GM23338 (cell line): ENCODE measurements around the gene ZNF217. TPM values are rescaled to one million over a fixed set of nuclear protein-coding genes. Genes with fewer than 3 reads are reported as not detected.

Experiments used
- ATAC-seq: fragments of 200-7000 bp; cut with Tn5 transposase; 3 replicates; pipeline ENCODE4 v1.9.1; 2020
- DNase-seq: peaks from one replicate; pipeline ENCODE4 v3.0.0-alpha.2; 2015; ENCODE audit warnings: low spot score
- H2AFZ ChIP-seq: fragments of 200-600 bp; sonication (generic); 2 replicates; pipeline ENCODE4 v1.8.0; 2016; ENCODE audit warnings: antibody characterized with exemption, mild to moderate bottlenecking, moderate library complexity
- H3F3A ChIP-seq: fragments of 200-600 bp; sonication (generic); replicated peaks from 2 replicates; pipeline ENCODE4 v1.8.0; 2017; ENCODE audit warnings: antibody characterized with exemption, mixed run types, low read depth
- H3K27ac ChIP-seq: fragments of 200-600 bp; sonication (generic); 2 replicates; pipeline ENCODE4 v1.6.1; 2016; ENCODE audit warnings: low read depth
- H3K27me3 ChIP-seq: fragments of 200-600 bp; sonication (generic); 2 replicates; pipeline ENCODE4 v1.8.0; 2016; ENCODE audit warnings: mild to moderate bottlenecking, mixed run types, moderate library complexity; ENCODE audit not compliant: insufficient read depth
- H3K36me3 ChIP-seq: fragments of 200-600 bp; sonication (generic); 2 replicates; pipeline ENCODE4 v1.8.0; 2016; ENCODE audit warnings: mild to moderate bottlenecking; ENCODE audit not compliant: insufficient read depth
- H3K4me1 ChIP-seq: fragments of 200-600 bp; sonication (generic); 2 replicates; pipeline ENCODE4 v1.8.0; 2016; ENCODE audit warnings: mild to moderate bottlenecking, moderate library complexity; ENCODE audit not compliant: insufficient read depth
- H3K4me2 ChIP-seq: fragments of 200-600 bp; sonication (generic); 2 replicates; pipeline ENCODE4 v1.7.1; 2017; ENCODE audit warnings: mixed run types
- H3K4me3 ChIP-seq: fragments of 200-600 bp; sonication (generic); 2 replicates; pipeline ENCODE4 v1.6.1; 2016; ENCODE audit warnings: mixed run types
- H3K79me2 ChIP-seq: fragments of 200-600 bp; sonication (generic); replicated peaks from 2 replicates; pipeline ENCODE4 v1.8.0; 2017; ENCODE audit warnings: mild to moderate bottlenecking; ENCODE audit not compliant: insufficient read depth
- H3K9me2 ChIP-seq: fragments of 200-600 bp; sonication (generic); 2 replicates; pipeline ENCODE4 v1.8.0; 2017; ENCODE audit not compliant: insufficient read depth
- H4K20me1 ChIP-seq: fragments of 200-600 bp; sonication (generic); replicated peaks from 2 replicates; pipeline ENCODE4 v1.8.0; 2017; ENCODE audit warnings: mild to moderate bottlenecking; ENCODE audit not compliant: insufficient read depth
- H3K27ac Mint-ChIP-seq: 2 replicates; pipeline ENCODE4 v1.8.0; 2020; ENCODE audit warnings: inconsistent platforms, mild to moderate bottlenecking, moderate library complexity, mixed read lengths
- H3K27me3 Mint-ChIP-seq: 3 replicates; pipeline ENCODE4 v1.8.0; 2022; ENCODE audit warnings: low read depth, mild to moderate bottlenecking, moderate library complexity, mixed read lengths, inconsistent platforms; ENCODE audit not compliant: insufficient read depth, poor library complexity
- H3K36me3 Mint-ChIP-seq: 3 replicates; pipeline ENCODE4 v1.8.0; 2021; ENCODE audit warnings: low read depth, mild to moderate bottlenecking, inconsistent platforms, moderate library complexity, mixed read lengths
- H3K4me1 Mint-ChIP-seq: 3 replicates; pipeline ENCODE4 v1.8.0; 2020; ENCODE audit warnings: mild to moderate bottlenecking, inconsistent platforms, mixed read lengths
- H3K4me3 Mint-ChIP-seq: 3 replicates; pipeline ENCODE4 v1.8.0; 2021; ENCODE audit warnings: moderate library complexity, mild to moderate bottlenecking, inconsistent platforms, mixed read lengths
- H3K9me3 Mint-ChIP-seq: 3 replicates; pipeline ENCODE4 v1.8.0; 2020; ENCODE audit warnings: moderate library complexity, mild to moderate bottlenecking, inconsistent platforms, mixed read lengths
- CREB1 ChIP-seq: fragments of 250-450 bp; sonication (Bioruptor Pico); IDR thresholded peaks from 2 replicates; pipeline ENCODE4 v1.5.0; 2020; ENCODE audit warnings: low read depth, mild to moderate bottlenecking, moderate library complexity
- CTCF ChIP-seq, 2 experiments: fragments of 200-600 bp in 1 of 2; sonication (generic) in 1 of 2; conservative IDR thresholded peaks; 2 replicates each; pipeline versions ENCODE4 v1.5.1 to v1.6.1; 2016 to 2017; ENCODE audit warnings: antibody characterized with exemption in 2 of 2, low read depth in 2 of 2, mild to moderate bottlenecking in 2 of 2, moderate library complexity in 1 of 2
- ETS1 ChIP-seq: IDR thresholded peaks from 2 replicates; pipeline ENCODE4 v1.6.1; 2016; ENCODE audit warnings: antibody characterized with exemption
- EZH2 ChIP-seq: fragments of 200-600 bp; sonication (generic); IDR thresholded peaks from one replicate; pipeline ENCODE4 v1.8.0; 2017; ENCODE audit warnings: antibody characterized with exemption, mild to moderate bottlenecking, low read depth; ENCODE audit not compliant: unreplicated experiment
- EZH2phosphoT487 ChIP-seq: fragments of 200-600 bp; sonication (generic); IDR thresholded peaks from one replicate; pipeline ENCODE4 v1.8.1; 2018; ENCODE audit warnings: antibody characterized with exemption; ENCODE audit not compliant: unreplicated experiment
- JUNB ChIP-seq: IDR thresholded peaks from one replicate; pipeline ENCODE4 v1.6.1; 2016; ENCODE audit warnings: antibody characterized with exemption; ENCODE audit not compliant: unreplicated experiment
- NANOG ChIP-seq: IDR thresholded peaks from 2 replicates; pipeline ENCODE4 v1.6.1; 2016; ENCODE audit warnings: antibody characterized with exemption, borderline replicate concordance
- POLR2AphosphoS5 ChIP-seq: IDR thresholded peaks from 2 replicates; pipeline ENCODE4 v1.6.1; 2016; ENCODE audit warnings: antibody characterized with exemption, low read depth
- REST ChIP-seq: IDR thresholded peaks from one replicate; pipeline ENCODE4 v1.6.1; 2018; ENCODE audit warnings: antibody characterized with exemption; ENCODE audit not compliant: unreplicated experiment
- STAT1 ChIP-seq: IDR thresholded peaks from one replicate; pipeline ENCODE4 v1.6.1; 2016; ENCODE audit warnings: antibody characterized with exemption; ENCODE audit not compliant: unreplicated experiment
- ZNF114 ChIP-seq: fragments of 250-450 bp; sonication (Bioruptor Pico); IDR thresholded peaks from 2 replicates; pipeline ENCODE4 v1.5.0; 2020; ENCODE audit warnings: mild to moderate bottlenecking, moderate library complexity
- ZNF331 ChIP-seq: fragments of 250-450 bp; sonication (Bioruptor Pico); IDR thresholded peaks from 2 replicates; pipeline ENCODE4 v1.5.0; 2020; ENCODE audit warnings: low read depth, mild to moderate bottlenecking, moderate library complexity
- ZNF462 ChIP-seq: fragments of 250-450 bp; sonication (Bioruptor Pico); IDR thresholded peaks from 2 replicates; pipeline ENCODE4 v1.5.0; 2020; ENCODE audit warnings: mild to moderate bottlenecking, moderate library complexity
- polyA plus RNA-seq: library from polyadenylated mRNA; unstranded; fragments of >200 nt; fragmentation: Nextera tagmentation; extraction: Ambion mirVana; gene quantifications from 2 replicates; pipeline ENCODE4 v1.2.1, GENCODE V29; 2016
- total RNA-seq: library from RNA; depleted of rRNA; stranded (reverse); fragments of >200 nt; shearing (Covaris generic); gene quantifications from 2 replicates; pipeline ENCODE4 v1.2.3, GENCODE V29; 2014

ZNF217 gene
- total and polyA plus RNA-seq, 2 experiments from 2014 or later = 32.8 to 78.0 TPM

- Mint-ChIP-seq H3K4me3 (no peak overlapping the region), H3K9me3 (no peaks in the 10 kb centered on the region), H3K27me3 (peaks cover 2% of the 10 kb centered on the region), H3K36me3 (no peaks in the 10 kb centered on the region), H3K4me1 (no peaks in the 10 kb centered on the region), H3K27ac (no peak overlapping the region)
- Histone ChIP-seq H3K27ac (no peak overlapping the region), H3K4me3 (no peak overlapping the region), H3K79me2 (no peaks in the 10 kb centered on the region), H3K4me1 (no peaks in the 10 kb centered on the region), H3K27me3 (no peaks in the 10 kb centered on the region), H3K36me3 (no peaks in the 10 kb centered on the region), H2AFZ (no peak overlapping the region), H4K20me1 (no peaks in the 10 kb centered on the region), H3K4me2 (no peak overlapping the region), H3K9me2 (no peaks in the 10 kb centered on the region), H3F3A (no peaks in the 10 kb centered on the region)
- no peak for ATAC-seq
- no peak for DNase-seq
- TF ChIP-seq ZNF114 (no peak), ZNF331 (no peak), REST (no peak), POLR2AphosphoS5 (no peak), EZH2phosphoT487 (no peak), CREB1 (CRISPR knock-in tag) (no peak), STAT1 (no peak), CTCF (conservative IDR thresholded peaks at IDR 0.05; ENCODE audit: low read depth in 2 of 2) (no peak), EZH2 (no peak), ETS1 (no peak), JUNB (no peak), NANOG (no peak), ZNF462 (CRISPR knock-in tag) (no peak)
These were observed 63.2 kb downstream of the ZNF217 start for GRCh38 chr20:53530440-53530839.
